GM21390 (cell line): ENCODE measurements around the gene CRADD.

ENCODE experiments used
- ATAC-seq: cut with Tn5 transposase; IDR thresholded peaks from one replicate; pipeline ENCODE4 v1.9.1; 2021; ENCODE audit not compliant: unreplicated experiment

Gene CRADD

DNA sequence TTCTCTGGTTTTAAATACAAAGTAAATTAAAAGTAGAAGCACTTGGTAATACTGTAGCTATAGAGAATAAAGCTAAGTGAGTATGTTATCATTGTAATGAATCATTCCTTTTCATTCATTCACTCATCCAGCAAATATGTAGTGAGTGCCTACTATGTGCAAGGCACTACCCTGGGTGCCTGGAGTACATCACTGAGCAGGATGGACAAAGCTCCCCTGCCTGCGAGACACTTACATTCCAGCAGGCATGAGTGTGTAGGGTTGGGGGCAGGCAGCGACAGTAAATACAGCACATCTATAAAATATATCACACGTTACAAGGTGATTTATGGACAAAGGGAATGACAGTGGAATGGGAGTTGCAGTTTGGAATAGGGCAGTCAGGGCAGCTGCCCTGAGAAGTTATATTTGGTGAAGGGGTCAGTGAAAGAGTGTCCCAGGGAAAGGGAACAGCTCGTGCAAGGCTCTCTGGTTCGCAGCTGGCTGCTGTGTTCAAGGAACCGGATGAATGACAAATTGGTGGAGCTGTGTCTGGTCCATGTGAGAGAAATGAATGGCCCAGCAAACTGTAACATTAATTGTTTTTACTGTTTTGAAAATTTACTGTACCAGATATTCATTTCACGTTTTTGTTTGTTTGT, 159.6 kb downstream of the CRADD start:
- no peak for ATAC-seq

DNA sequence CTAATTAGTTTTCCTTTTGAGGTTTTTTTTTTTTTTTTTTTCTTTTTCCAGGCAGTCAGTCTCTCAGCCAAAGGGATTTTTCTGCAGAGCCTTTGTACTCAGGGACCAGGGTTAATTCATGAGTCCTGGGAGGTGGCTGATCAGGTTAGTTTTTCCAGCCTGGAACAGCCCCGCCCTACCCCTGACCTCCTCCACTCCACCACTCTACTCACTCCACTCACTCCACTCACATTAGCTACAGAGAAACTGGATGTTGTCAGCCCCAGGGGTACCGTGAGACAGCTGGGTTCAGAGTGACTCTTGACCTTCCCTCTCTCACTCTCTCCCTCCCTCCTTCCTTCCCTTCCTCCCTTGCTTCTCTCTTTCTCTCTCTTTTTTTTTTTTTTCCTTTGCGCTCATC, 161.0 kb downstream of the CRADD start:
- ATAC-seq = no peak

DNA sequence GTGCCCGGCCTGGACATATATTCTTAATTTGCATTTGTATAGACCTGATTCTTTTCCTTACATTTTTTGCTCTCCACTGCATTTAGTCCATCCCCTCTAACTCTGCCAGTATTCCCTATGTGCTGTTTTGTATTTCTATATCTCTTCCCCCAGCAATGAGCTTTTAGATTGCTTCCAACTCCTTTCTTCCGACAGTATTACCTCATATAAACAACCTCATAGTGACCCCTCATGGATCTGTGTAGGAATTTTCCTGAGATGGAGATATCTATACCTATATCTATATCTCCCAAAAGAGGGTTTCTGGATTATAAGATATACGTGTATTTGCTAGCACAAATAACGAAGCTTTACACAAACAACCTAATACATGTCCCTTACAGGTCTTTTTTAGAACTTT, 161.9 kb downstream of the CRADD start:
- ATAC-seq = no peak

DNA sequence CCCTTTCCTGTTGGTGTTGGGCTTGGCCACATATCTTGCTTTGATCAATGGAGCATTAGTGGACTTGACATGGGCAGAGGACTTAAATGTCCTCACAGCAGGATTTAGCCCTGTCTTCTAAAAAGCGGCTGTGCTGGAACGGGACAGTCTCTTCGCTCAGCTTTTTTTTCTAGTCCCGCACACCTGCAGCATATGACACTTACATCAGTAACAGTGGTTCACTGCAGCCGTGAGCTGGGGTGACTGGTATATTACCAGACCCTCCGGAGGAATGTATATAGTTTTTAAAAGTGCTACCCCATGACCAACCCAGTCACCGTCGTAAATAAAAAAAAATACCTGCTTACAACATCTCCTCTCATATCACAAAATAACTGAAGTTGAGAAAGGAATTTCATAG, 164.5 kb downstream of the CRADD start:
- no peak for ATAC-seq

DNA sequence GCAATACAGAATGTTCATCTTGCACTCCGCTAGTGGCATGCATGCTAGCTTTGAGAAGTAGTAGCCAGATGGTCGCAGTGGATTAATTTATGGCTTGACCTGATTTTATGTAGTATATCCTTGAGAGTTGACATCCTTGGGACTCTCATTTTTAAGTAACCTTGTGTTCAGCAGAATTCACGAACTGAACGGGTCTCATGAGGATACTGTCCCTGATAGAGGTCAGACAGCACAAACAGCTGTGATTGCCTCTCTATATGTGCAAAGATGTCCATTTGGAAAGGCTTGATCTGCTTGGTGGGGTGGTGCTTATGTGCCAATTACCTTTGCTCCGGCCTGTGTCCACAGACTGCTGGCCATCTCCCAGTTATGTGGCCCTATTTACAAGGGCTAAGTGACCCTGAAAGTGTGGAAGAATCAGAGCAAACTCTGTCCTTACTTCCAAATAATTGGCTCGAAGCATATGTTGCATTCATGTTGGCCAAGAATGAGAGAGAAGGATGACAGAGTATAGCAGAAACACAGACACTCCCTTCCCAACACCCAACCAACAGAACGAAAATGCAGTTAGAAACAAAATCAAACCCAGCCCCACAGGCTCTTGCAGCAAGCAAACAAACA, 167.1 kb downstream of the CRADD start:
- no peak for ATAC-seq

DNA sequence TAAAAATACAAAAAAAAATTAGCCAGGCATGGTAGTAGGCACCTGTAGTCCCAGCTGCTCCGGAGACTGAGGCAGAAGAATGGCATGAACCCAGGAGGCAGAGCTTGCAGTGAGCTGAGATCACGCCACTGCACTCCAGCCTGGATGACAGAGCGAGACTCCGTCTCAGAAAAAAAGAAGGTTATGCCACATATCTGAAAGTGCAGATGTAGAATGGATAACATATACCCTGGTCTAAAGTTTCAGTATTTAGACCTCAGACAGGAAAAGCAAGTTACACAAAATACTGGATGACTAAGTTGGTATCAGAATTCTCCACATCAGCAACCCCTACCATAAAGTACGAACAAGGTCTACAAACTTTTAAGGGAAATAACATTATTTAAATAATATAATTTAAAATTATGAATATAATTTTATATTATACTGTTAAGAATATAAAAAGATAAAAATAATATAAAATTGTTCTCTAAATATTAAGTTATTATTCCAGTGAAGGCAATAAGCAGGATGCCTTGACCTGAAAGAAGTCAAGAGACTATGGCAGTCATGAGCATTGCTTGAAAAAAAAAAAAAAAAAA, 169.9 kb downstream of the CRADD start:
- no peak for ATAC-seq

DNA sequence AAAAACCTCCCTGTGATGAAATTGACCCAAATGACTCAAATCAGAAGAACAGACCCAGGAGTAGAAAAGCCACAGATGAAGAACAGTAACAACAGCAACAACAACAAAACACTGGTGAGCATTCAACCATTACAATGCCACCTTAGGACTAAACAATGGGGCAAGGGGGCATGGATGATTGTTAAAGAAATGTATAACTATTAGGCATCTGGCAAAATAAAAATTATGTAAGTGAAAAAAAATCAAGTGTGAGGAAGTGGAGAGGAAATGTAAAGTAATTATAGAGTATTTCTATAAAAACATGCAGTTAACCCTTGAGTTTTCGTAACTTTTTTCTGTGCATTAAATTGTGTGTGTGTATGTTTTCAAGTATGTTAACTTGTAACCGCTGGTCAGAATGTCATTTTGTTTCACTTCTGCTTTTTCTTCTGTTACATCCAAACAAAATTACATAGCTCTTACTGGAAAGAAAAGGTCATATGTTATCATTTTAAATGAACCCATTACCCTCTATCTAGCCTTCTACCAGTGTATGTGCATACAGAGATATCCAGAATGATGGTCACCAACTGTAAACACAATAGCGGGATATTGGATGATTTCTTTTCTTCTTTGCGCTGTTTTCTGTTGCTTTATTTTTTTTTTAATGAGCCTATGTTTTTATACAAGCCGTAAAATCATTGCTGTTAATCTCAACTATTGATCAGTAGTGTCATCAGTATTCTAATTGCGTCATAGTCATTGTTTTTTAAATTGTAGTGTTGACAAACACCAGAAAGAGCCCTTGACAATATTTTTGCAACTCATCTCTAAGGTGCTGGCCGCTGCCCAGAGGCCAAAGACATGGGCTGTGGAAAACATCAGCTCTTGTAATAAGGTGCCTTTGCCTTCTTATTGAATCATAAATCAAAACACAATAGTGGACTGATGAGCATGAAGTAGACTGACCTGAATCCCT, 170.6 kb downstream of the CRADD start:
- ATAC-seq = peak; percentile 84

DNA sequence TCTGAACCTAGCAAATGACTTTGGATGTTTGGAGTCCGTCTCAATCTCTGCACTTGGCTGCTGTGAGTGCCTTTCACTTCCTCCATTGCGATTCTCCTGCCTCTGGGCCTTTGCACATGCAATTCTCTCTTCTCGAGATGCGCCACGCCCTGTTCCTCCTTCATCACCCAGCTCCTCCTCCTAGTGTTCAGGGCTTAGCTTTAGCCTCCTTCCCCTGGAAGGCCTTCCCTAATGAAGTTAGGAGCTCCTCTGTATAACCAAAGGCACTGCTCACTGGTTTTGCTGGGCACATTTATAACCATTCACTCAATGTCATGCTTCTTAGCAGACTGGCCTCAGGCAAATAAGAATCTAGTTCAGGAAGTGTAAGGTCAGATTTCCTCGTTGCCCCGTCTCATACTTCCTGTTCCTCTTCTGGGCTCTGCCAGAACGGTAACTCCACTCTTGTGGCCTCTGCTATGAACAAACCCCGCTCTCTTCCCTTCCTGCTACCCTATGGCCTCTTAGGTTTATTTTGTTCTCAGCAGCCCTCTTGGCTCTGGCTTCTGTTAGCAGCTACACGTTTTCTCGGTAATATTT, 171.4 kb downstream of the CRADD start:
- ATAC-seq = no peak

DNA sequence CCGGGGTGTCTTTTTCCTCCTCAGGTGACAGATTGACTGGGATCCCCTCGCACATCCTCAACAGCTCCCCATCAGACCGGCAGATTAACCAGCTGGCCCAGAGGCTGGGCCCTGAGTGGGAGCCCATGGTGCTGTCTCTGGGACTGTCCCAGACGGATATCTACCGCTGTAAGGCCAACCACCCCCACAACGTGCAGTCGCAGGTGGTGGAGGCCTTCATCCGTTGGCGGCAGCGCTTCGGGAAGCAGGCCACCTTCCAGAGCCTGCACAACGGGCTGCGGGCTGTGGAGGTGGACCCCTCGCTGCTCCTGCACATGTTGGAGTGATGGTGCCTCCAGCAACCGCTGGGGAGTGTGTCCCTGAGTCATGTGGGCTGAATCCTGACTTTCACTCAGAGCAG, 172.8 kb downstream of the CRADD start:
- ATAC-seq = no peak

DNA sequence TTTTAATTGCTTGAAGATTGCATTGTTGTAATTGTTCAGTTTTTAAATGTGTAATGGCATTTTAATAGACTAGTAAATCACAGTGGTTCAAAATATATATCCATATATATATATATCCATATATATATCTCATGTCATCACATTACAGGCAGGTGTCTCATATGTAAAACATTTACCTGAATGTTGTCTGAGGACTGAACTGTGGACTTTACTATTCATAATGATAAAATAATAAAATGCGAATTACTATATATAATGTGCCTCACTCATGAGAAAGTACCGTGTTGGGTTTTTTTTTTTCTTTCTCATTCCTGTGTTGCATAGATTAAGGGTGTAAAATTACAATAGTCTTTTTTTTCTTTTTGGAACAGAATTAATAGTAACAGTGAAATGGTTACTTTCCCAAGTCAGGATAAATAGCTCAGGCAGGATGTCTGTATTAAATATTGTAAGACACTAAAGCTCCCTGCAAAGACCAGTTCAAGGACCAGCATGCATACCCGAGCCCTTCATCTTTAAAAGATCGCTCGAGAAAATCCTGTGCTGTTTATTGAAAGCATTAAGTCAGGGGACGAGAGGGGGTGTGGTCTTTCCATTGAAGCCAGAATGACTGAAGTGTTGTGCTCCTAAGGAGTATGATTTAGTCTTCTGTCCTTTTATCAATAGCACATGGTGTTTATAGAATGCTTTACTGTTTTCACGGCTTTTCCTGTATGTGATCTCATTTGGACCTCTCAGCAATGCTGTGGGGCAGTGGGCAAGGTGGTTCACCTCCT, 173.5 kb downstream of the CRADD start:
- ATAC-seq = no peak

DNA sequence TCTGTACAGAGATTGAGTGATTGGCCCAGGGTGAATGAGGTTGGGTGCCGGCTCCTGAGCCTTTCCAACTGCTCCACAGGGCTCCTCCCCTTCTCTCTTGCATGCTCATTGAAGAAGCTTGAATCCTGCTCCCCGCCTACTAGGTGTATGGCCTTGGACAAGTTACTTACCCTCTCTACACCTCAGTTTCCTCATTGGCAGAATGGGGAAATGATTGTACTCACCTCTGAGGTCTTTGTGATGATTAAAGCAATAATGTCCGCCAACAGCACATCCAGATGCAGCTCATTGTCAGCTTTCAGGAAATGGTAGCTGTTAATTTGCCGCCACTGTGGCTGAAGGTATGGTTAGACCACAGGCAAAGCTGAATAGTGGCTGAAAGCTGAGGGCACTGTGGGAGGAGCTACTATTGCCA, 174.1 kb downstream of the CRADD start:
- no peak for ATAC-seq

DNA sequence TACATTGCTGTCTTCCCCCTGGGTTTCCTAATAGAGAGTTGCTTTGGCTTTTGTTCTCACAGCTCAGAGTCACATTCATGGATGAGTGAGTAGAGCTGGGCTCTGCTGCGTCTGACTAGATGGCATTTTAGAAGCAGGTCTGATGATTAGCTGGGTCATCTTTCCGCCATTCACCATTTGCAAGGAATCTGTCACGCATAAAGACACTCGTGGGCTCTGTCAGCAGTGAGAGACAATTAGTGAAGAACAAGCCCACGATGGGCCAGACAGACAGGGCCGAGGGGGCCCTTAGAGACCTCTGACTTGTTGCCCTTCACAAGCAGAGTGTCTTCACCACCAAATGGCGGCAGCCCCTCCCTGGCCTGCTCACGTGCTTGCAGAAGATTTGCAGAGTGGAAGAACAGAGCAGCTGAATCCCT, 175.0 kb downstream of the CRADD start:
- no peak for ATAC-seq

DNA sequence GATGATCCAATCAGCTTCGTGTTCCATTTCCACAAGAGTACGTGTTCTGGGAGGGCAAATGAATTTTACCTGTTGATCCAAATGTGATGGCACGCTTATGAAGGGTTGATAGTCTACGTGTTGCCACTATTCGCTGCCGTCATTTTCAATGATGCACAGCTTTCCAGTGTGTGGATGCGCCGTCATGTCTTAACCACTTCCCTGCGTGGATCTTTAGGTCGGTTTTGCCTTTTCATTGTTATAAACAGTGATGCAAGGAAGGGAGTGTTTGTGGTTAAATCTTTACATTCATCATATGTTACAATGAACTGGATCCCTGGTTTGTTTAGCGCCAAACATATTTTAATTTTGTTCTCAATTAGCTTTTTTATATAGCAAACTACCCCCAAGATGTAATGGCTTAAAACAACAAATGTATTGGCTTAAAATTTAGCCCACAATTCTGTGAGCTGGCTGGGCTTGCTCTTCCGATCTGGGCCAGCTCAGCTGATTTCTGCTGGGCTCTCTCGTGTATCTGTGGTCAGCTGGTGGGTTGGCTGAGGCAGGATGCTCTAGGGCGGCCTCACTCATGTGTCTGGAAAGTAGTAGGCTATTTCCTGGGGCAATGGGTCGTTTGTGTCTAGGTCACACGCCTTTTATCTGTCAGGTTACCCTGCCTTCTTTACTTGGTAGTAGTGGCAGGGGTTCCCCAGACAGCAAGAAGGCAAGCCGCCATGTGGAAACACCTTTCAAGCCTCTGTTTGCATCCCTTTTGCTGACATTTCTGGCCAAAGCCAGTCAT, 176.7 kb downstream of the CRADD start:
- ATAC-seq = no peak

DNA sequence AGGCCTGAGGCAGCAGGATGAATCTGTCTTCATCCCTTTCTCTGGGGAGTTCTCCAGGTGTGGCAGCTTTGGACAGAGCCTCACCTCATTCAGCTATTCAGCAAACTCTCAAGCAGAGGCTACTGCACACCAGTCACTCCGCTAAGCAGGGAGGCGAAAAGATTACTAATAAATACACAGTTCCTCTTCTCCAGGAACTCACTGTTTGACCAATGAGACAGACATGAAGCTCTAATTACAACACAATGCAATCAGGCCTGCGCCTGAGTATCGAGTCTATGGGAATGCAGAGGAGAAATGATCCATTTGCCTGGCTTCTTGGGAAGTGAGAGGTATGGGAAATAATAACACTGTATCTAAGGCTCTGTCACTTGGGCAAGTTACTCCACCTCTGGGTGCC, 178.1 kb downstream of the CRADD start:
- ATAC-seq = no peak

DNA sequence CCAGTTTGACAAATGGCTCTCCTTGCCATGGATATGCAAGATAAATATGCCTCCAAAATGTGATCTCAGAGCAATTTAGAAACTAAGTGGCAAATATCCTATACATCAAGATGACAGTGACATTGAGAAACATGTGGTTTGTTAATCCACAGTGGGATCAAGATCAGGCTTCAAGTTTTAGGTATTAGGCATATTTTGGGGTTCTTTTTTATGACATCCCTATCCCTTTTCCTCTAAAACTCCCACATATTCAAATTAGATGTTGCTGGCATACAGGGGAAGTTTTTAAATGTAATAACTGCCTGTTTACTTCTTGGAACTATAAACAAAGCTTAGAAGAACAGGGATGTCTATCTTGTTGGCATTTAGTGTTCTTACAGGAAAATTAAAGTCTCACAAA, 179.4 kb downstream of the CRADD start:
- ATAC-seq = no peak

DNA sequence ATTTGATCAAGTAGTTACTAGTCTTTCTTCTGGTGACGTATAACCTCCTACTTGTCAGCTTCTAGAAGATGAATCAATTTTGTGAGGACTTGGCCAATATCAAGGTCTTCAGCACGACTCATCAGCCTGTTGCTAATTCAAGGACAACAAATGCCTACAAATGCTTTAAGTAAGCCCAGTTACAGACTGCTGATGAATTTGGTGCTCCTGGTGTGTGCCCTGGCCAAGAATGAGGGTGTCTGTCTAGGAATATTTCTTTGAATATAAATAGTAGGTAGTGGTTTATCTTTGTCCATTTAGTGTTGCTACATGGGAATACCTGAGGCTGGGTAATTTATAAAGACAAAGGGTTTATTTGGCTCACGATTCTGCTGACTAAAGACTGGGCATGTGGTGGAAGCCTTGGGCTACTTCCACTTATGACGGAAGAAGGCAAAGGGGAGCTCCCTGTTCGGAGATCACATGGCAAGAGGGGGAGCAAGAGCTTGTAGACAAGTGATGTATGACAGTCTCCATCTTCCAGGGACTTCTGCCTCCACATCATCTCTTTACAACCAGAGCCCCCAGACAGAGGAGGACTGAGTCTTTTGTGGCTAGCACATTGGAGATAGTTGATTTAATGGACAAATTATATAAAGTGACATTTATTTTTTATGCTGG, 180.2 kb downstream of the CRADD start:
- no peak for ATAC-seq

DNA sequence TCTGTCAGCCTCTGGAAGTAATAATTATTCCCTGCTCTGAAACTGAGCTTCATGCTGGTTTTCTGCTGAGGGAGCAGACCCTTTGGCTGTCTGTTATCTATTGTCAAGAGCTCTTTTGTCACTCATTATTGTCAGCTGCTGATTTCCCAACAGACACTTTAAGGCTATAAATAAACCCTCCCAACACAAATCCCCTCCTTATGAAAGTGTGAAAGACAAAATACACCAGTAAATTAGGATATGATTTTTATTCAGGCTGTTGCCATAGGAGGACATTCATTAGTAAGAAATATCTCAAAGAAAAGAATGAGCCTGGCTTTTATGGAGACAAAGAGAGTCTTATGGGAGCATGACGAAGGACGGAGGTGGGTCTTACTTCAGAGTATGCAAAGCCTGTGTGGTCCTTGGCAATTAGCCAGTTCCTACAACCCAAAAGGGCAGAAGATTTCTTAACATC, 180.8 kb downstream of the CRADD start:
- no peak for ATAC-seq

DNA sequence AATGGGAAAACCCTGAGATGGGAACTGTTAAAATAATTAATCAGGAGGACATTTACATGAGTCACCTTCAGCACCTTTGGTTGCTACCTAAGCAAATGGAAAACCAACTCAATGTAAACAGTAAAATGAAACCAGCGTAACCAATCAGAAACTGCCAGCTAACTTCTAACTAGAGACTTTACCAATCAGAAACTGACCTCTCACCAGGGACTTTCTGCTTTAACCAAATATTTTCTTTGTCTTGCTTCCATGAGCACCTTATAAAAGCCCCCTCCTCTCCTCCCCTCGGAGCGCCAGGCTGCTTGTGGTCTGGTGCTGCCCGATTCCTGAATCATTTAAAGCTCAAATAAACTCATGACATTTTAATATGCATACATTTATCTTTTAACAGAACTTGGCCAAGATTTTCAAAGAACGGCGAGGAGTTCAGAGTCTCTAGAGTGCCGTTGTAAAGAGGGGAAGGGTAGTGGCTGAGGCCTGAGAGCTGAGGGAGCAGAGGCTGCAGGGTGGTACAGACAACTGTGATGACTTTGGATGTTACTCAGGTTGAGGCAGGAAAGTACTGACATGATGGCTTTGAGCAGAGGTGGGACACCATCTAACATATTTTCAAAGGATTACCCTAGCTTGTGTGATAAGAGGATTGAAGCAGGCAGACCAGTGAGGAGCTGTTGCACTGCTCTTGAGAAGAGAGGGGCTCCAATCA, 183.6 kb downstream of the CRADD start:
- ATAC-seq = no peak
